ENCODE measurements around the gene RAD51D.

DNA sequence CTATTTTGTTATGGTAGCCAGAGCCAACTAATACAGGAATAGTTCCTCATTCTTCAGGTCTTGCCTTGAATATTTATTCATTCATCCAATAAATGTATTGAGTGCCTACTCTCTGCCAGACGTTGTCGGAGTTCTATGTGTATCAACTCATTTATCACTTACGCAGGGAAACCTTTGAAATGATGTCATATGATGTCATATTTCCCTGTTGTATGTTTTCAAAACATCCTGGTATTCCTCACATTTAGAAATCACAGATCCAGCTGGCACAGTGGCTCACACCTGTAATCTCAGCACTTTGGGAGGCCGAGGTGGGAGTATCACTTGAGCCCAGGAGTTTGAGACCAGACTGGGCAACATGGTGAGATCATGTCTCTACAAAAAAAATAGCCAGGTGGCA, 25.2 kb upstream of the RAD51D start:
- TF ChIP-seq YY1 (IDR thresholded peaks at IDR 0.05; ENCODE audit: insufficient read depth, insufficient read length) (no peak), ZNF274 (IDR thresholded peaks at IDR 0.05; ENCODE audit: low read depth, low read length) (no peak), SUZ12 (IDR thresholded peaks at IDR 0.05; ENCODE audit: extremely low read depth, insufficient read depth, insufficient read length) (no peak)
